Activated B cell treated with CpG ODN at 0.5 μM for 24 hours (primary cell): ENCODE measurements around the gene DTNA. TPM values are rescaled to one million over a fixed set of nuclear protein-coding genes. Genes with fewer than 3 reads are reported as not detected.

Source experiments
- ATAC-seq: fragments of 200-7000 bp; cut with Tn5 transposase; one replicate; pipeline ENCODE4 v1.10.0; 2021; ENCODE audit warnings: low read depth, mild to moderate bottlenecking, moderate library complexity
- CTCF ChIA-PET: fragments of 350-600 bp; sonication (Branson Sonifier 250); formaldehyde crosslinking; loops from one replicate; lab custom pipeline; 2021; ENCODE audit warnings: antibody characterized with exemption; lab: Charles Lee
- POLR2A ChIA-PET: fragments of 350-600 bp; sonication (Branson Sonifier 250); formaldehyde crosslinking; loops from one replicate; lab custom pipeline; 2021; ENCODE audit warnings: antibody characterized with exemption; lab: Charles Lee
- DNase-seq: peaks from one replicate; pipeline ENCODE4 v3.0.0; 2022
- H3K27ac Mint-ChIP-seq: one replicate; pipeline ENCODE4 v1.8.0; 2020; ENCODE audit warnings: mixed read lengths
- H3K27me3 Mint-ChIP-seq: one replicate; pipeline ENCODE4 v1.8.0; 2021; ENCODE audit warnings: mixed read lengths
- H3K36me3 Mint-ChIP-seq: one replicate; pipeline ENCODE4 v1.8.0; 2021; ENCODE audit warnings: low read depth, mixed read lengths
- H3K4me1 Mint-ChIP-seq: one replicate; pipeline ENCODE4 v1.8.0; 2021; ENCODE audit warnings: mixed read lengths
- H3K4me3 Mint-ChIP-seq: one replicate; pipeline ENCODE4 v1.8.0; 2020; ENCODE audit warnings: mild to moderate bottlenecking, mixed read lengths
- H3K9me3 Mint-ChIP-seq: one replicate; pipeline ENCODE4 v1.8.0; 2020; ENCODE audit warnings: mixed read lengths
- intact Hi-C: fragments of 100-400 bp; cut with micrococcal nuclease; formaldehyde crosslinking; loops from one replicate; pipeline ENCODE4 v1.15.1; 2024
- total RNA-seq: library from RNA; stranded (reverse); gene quantifications from 2 replicates; pipeline ENCODE4 v1.2.3, GENCODE V29; 2022
- TF ChIP-seq, protein P1 (sequence below): fragments of 200-600 bp; IDR thresholded peaks from one replicate; pipeline ENCODE4 v1.8.0; 2022; ENCODE audit warnings: antibody characterized with exemption, mild to moderate bottlenecking

Gene DTNA
- total RNA-seq, 1 donor from 2014 or later, result not detected

DNA sequence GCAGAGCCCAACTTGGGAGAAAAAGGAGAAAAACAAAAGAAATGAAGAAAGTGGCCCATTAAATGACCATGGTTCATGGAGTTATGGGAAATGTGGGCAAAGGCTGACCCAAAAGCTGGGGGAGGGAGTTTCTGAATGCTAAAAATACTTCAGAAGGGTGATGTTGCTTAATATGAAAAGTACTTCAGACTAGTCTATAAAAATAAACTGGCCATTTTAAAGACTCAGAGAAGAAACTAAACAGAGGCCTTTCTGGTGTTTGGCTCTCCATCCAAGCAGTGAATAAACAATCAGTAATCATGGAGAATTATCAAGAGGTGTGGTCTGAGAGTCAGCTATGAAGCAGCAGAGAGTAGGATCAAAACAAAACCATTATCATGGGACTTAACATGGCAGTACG is 170.3 kb downstream of the DTNA start:
- ChIA-PET CTCF (no interaction called here), POLR2A (no interaction called here)
- no peaks in the 10 kb centered on the region for H3K9me3 Mint-ChIP-seq
- ATAC-seq (no peak), DNase-seq (no peak)
- H3K36me3 Mint-ChIP-seq, result no peaks in the 10 kb centered on the region
- H3K4me3 Mint-ChIP-seq, result no peak overlapping the region
- intact Hi-C loops, result loop anchor here (10.0 kb wide), 1 partner anchor 56 kb away; no protein-coding TSS in a partner anchor
- no peak overlapping the region for H3K27ac Mint-ChIP-seq
- H3K4me1 Mint-ChIP-seq, result no peaks in the 10 kb centered on the region
- H3K27me3 Mint-ChIP-seq, result peaks cover 3% of the 10 kb centered on the region
- TF ChIP-seq, protein P1, sequence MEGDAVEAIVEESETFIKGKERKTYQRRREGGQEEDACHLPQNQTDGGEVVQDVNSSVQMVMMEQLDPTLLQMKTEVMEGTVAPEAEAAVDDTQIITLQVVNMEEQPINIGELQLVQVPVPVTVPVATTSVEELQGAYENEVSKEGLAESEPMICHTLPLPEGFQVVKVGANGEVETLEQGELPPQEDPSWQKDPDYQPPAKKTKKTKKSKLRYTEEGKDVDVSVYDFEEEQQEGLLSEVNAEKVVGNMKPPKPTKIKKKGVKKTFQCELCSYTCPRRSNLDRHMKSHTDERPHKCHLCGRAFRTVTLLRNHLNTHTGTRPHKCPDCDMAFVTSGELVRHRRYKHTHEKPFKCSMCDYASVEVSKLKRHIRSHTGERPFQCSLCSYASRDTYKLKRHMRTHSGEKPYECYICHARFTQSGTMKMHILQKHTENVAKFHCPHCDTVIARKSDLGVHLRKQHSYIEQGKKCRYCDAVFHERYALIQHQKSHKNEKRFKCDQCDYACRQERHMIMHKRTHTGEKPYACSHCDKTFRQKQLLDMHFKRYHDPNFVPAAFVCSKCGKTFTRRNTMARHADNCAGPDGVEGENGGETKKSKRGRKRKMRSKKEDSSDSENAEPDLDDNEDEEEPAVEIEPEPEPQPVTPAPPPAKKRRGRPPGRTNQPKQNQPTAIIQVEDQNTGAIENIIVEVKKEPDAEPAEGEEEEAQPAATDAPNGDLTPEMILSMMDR, result no peak

DNA sequence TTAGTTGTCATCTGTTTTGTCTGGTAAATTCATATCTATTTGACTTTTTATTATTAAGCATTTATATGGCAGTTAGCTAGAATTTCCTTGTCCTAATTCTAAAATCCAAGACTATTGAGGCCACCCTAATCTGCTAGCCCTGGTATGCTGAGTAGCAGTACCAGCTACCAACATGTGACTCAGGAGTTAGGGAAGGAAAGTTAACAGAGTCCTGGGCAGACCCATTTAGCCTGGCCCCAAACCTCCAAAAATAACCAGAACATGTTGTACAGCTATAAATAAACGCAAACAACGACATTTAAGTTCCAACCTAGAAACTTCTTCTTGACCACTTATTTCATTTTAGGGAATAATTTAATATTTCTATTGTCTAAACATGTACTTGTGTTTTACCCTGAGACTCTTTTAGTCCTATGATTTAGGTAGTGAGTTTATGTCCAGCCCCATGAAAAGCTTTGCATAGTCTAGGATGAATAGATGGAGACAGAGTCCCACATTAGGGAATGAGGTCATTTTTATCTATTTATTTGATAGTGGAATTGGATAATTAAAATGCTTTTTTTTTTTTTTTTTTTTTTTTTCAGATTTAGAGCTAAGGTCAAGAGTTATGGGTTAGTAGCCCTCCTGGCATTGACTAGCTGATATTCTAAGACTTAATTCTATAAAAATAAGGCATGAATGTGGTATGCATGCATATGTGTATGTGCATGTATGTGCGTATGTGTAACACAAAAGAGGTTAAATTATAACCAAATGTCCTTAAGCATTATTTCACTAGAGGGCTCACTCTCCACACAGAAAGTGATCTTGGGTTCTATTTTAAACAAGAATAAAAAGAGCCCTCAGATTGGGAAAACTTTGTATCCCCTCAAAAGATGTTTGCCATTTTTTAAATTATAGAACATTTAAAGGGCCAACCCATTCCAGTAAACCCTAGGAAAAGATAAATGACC is 171.1 kb downstream of the DTNA start:
- POLR2A ChIA-PET, result interaction anchor here (0.6 kb wide), 1 partner anchor 123 kb away, joined by 4 read pairs; no protein-coding TSS in a partner anchor

DNA sequence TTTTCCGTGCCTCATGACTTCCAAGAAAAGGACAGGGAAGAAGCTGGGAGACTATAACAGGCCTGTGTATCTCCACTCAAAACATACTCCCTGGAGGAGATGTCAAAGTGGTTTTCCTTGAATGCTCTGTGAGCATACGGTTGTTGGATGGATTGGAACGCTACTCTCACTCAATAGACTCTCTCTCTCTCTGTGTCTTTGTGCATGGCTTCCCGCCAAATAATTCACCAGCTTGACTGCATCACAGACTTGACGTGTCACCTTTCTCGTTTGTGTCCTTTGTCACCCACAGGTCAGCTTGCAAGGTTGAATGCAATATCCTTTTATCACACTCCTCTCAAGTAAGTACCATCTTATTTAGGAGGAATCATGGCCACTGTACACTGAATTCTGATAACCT is 174.3 kb downstream of the DTNA start:
- no peak for DNase-seq
- no peaks in the 10 kb centered on the region for H3K4me1 Mint-ChIP-seq
- CTCF ChIA-PET, result no interaction called here
- no peaks in the 10 kb centered on the region for H3K27me3 Mint-ChIP-seq
- TF ChIP-seq, protein P1, result no peak
- intact Hi-C loops, result loop anchor here (10.0 kb wide), 1 partner anchor 60 kb away; no protein-coding TSS in a partner anchor
- no peaks in the 10 kb centered on the region for H3K9me3 Mint-ChIP-seq
- no peak for ATAC-seq
- no peaks in the 10 kb centered on the region for H3K36me3 Mint-ChIP-seq
- H3K4me3 Mint-ChIP-seq, result no peak overlapping the region
- POLR2A ChIA-PET, result interaction anchor here (0.6 kb wide), 1 partner anchor 1262 kb away, joined by 3 read pairs; no protein-coding TSS in a partner anchor
- H3K27ac Mint-ChIP-seq, result no peak overlapping the region

More for the DNA sequence above, 171.1 kb downstream of the DTNA start:
- H3K27ac Mint-ChIP-seq, result no peak overlapping the region
- no peaks in the 10 kb centered on the region for H3K9me3 Mint-ChIP-seq
- CTCF ChIA-PET, result no interaction called here
- no peak for ATAC-seq
- peaks cover 3% of the 10 kb centered on the region for H3K27me3 Mint-ChIP-seq
- DNase-seq, result no peak
- TF ChIP-seq, protein P1, result no peak
- no peaks in the 10 kb centered on the region for H3K4me1 Mint-ChIP-seq
- no peaks in the 10 kb centered on the region for H3K36me3 Mint-ChIP-seq
- intact Hi-C loops, result loop anchor here (10.0 kb wide), 1 partner anchor 56 kb away; no protein-coding TSS in a partner anchor
- H3K4me3 Mint-ChIP-seq, result no peak overlapping the region

DNA sequence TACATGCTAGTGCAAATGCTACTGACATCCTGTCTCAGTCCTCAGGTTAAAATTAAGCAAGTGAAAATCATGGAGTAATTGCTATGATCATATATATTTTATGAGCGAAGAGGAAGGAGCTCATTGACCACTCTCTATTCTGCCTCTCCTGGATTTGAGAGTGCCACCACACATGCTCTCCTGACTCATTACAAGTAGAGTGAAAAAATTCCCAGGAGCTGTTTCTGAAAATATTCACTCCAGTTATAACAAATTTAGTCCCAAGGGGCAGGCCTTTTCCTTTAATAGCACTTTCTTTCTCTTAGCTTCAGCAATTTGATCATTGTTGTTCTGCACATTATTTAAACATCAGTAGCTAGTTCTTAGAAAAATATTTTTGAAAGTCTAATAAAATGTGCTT is 176.1 kb downstream of the DTNA start:
- intact Hi-C loops, result loop anchor here (10.0 kb wide), 1 partner anchor 61 kb away; no protein-coding TSS in a partner anchor
- H3K36me3 Mint-ChIP-seq, result no peaks in the 10 kb centered on the region
- H3K27ac Mint-ChIP-seq, result no peak overlapping the region
- H3K4me3 Mint-ChIP-seq, result no peak overlapping the region
- POLR2A ChIA-PET, result no interaction called here
- no peaks in the 10 kb centered on the region for H3K9me3 Mint-ChIP-seq
- ATAC-seq (no peak), DNase-seq (no peak)
- H3K27me3 Mint-ChIP-seq, result peaks cover 2% of the 10 kb centered on the region
- CTCF ChIA-PET, result no interaction called here
- TF ChIP-seq, protein P1, result no peak
- H3K4me1 Mint-ChIP-seq, result no peaks in the 10 kb centered on the region

DNA sequence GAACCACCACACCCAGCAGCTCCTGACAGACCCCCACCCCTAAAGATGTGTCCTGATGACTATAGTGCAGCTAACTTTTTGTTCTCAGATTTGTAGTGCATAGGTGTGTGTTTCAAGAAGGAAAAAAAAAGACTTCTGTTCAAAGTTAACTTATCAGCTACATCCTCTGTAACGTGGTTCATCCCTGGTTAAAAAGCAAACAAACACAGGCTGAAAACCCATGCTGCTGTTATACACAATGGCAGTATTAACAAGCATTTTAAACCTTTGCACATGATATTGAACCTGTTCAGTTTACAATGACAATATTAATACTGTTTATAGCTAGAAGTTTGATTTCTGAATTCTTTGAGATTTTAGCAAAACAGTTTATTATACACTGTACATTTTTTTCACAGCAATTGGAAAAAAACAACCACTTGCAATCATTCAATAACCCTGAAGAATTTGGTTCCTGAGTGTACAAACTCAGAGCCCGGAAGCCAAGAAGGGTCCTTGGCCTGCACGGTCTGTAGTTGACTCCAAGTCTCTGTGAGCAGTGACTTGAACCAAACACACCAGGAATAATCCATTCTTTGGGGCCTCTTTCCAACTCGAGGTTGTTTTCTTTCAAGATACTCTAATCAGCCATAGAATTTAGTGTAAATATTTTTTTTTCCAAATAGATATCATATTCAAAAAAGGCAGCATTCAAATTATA is 177.9 kb downstream of the DTNA start:
- Mint-ChIP-seq H3K4me1 (no peaks in the 10 kb centered on the region), H3K4me3 (no peak overlapping the region), H3K27ac (no peak overlapping the region), H3K36me3 (no peaks in the 10 kb centered on the region), H3K9me3 (no peaks in the 10 kb centered on the region), H3K27me3 (peaks cover 6% of the 10 kb centered on the region)
- ChIA-PET POLR2A (no interaction called here), CTCF (no interaction called here)
- TF ChIP-seq, protein P1, result no peak
- ATAC-seq (no peak), DNase-seq (no peak)
- intact Hi-C loops, result loop anchor here (10.0 kb wide), 1 partner anchor 63 kb away; no protein-coding TSS in a partner anchor
